Bronchus fibroblast of lung (primary cell): ENCODE results near the gene SLC39A2. TPM values are rescaled to one million over a fixed set of nuclear protein-coding genes. Genes with fewer than 3 reads are reported as not detected.

Source experiments
- total RNA-seq: library from RNA; depleted of rRNA; stranded (reverse); fragments of >200 nt; gene quantifications from 2 replicates; pipeline ENCODE4 v1.2.3, GENCODE V29; 2015

SLC39A2 gene
- total RNA-seq, result not detected in 2 replicates

GRCh38 chr14:20998674-20999366, at the start of gene SLC39A2:
Gene SLC39A2 (plus strand): TSS chr14:20999293. CDS start chr14:20999447, 154 bp downstream.

GRCh38 chr14:20954736-20955537, 44.2 kb upstream of the SLC39A2 start, which contains the start of gene RNASE2:
Gene RNASE2 (plus strand): TSS chr14:20955487. CDS start chr14:20955772, 285 bp downstream.

GRCh38 chr14:20989787-20990600, 9.1 kb upstream of the SLC39A2 start, which contains the start of gene METTL17:
Gene METTL17 (plus strand): TSS chr14:20989980. CDS start chr14:20990003, 23 bp downstream.

GRCh38 chr14:21024585-21025370, 25.7 kb downstream of the SLC39A2 start, which contains the start of gene NDRG2:
Gene NDRG2 (minus strand): TSS chr14:21025061. CDS start chr14:21023315, 1,746 bp downstream.

GRCh38 chr14:21029917-21030316, 30.8 kb downstream of the SLC39A2 start, which contains the start of gene TPPP2:
Gene TPPP2 (plus strand): TSS chr14:21030217. CDS start chr14:21030582, 365 bp downstream.

GRCh38 chr14:21034707-21035106, 35.6 kb downstream of the SLC39A2 start, which contains the start of gene RNASE13:
Gene RNASE13 (minus strand): TSS chr14:21034807. CDS start chr14:21034288, 519 bp downstream.

GRCh38 chr14:21041676-21042433, 42.8 kb downstream of the SLC39A2 start, which contains the start of gene RNASE7:
Gene RNASE7 (plus strand): TSS chr14:21042362. CDS start chr14:21042993, 631 bp downstream.

Other genes starting within 250 kb of the SLC39A2 start
- not detected in 2 replicates for gene EDDM3B, start 230.9 kb upstream of the SLC39A2 start, total RNA-seq
- gene RNASE6, start 218.0 kb upstream of the SLC39A2 start, total RNA-seq, result not detected in 2 replicates
- gene RNASE1, start 196.4 kb upstream of the SLC39A2 start, total RNA-seq, result not detected in 2 replicates
- gene RNASE3, start 107.9 kb upstream of the SLC39A2 start, total RNA-seq, result not detected in 2 replicates
- gene RNASE2, start 43.8 kb upstream of the SLC39A2 start, total RNA-seq, result not detected in 2 replicates
- 81.0 and 82.7 TPM in 2 replicates for gene METTL17, start 9.3 kb upstream of the SLC39A2 start, total RNA-seq
- gene NDRG2, start 25.8 kb downstream of the SLC39A2 start, total RNA-seq, result 1.3 and 1.5 TPM in 2 replicates
- not detected in 2 replicates for gene TPPP2, start 30.9 kb downstream of the SLC39A2 start, total RNA-seq
- not detected in 2 replicates for gene RNASE13, start 35.5 kb downstream of the SLC39A2 start, total RNA-seq
- not detected in 2 replicates for gene RNASE7, start 43.1 kb downstream of the SLC39A2 start, total RNA-seq
- gene RNASE8, start 58.5 kb downstream of the SLC39A2 start, total RNA-seq, result not detected in 2 replicates
- 28.2 and 31.1 TPM in 2 replicates for gene ARHGEF40, start 71.0 kb downstream of the SLC39A2 start, total RNA-seq
- 2.2 and 3.0 TPM in 2 replicates for gene ZNF219, start 99.4 kb downstream of the SLC39A2 start, total RNA-seq
- gene TMEM253, start 101.8 kb downstream of the SLC39A2 start, total RNA-seq, result not detected in 2 replicates
- gene OR5AU1, start 156.8 kb downstream of the SLC39A2 start, total RNA-seq, result not detected in 2 replicates